ENCODE measurements around the gene HIVEP3. TPM values are rescaled to one million over a fixed set of nuclear protein-coding genes. Genes with fewer than 3 reads are reported as not detected.

Gene HIVEP3
- total RNA-seq, 2 experiments from 2014 or later, result 18.6 to 20.4 TPM

DNA sequence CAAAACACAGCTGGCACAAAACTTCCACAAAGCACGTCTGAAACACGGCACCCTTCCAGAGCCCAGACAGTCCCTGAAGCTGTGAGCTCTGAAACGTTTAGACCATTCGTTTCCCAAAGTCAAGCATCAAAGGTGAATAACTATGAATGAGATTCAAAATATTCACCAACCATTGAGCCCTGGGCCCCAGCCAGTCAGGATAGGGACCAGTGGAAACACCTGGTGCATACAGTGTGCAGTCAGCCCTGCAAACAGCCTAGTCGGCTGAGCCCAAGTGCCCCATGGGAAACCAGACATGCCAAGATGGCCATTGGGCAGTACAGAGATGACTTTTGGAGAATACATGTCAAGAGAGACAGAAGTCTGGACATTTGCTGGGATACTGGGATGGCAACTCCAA lies 343.9 kb downstream of the HIVEP3 start:
- no peaks in the 10 kb centered on the region for H3K9me3 Mint-ChIP-seq
- intact Hi-C loops (cut with micrococcal nuclease), result loop anchor here (5.0 to 10.0 kb wide), 3 partner anchors 170 to 290 kb away; no protein-coding TSS in a partner anchor
- H3K27me3 Mint-ChIP-seq, result no peaks in the 10 kb centered on the region
- peaks cover 49% of the 10 kb centered on the region for H3K36me3 Mint-ChIP-seq (ENCODE audit: low read depth)
- no peak for ATAC-seq
- no peak for DNase-seq
- CTCF ChIA-PET, result interaction anchor here (0.6 to 2.7 kb wide), 26 partner anchors 8 to 598 kb away, joined by 3 to 18 read pairs (median 5); no protein-coding TSS in a partner anchor
- peaks cover 34% of the 10 kb centered on the region for H3K4me1 Mint-ChIP-seq (ENCODE audit: low read depth)
- POLR2A ChIA-PET, result interaction anchor here (0.6 to 1.2 kb wide), 2 partner anchors 39 to 67 kb away, joined by 3 read pairs; no protein-coding TSS in a partner anchor
- no peak overlapping the region for H3K27ac Mint-ChIP-seq
- TF ChIP-seq, protein P1, sequence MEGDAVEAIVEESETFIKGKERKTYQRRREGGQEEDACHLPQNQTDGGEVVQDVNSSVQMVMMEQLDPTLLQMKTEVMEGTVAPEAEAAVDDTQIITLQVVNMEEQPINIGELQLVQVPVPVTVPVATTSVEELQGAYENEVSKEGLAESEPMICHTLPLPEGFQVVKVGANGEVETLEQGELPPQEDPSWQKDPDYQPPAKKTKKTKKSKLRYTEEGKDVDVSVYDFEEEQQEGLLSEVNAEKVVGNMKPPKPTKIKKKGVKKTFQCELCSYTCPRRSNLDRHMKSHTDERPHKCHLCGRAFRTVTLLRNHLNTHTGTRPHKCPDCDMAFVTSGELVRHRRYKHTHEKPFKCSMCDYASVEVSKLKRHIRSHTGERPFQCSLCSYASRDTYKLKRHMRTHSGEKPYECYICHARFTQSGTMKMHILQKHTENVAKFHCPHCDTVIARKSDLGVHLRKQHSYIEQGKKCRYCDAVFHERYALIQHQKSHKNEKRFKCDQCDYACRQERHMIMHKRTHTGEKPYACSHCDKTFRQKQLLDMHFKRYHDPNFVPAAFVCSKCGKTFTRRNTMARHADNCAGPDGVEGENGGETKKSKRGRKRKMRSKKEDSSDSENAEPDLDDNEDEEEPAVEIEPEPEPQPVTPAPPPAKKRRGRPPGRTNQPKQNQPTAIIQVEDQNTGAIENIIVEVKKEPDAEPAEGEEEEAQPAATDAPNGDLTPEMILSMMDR (IDR thresholded peaks at IDR 0.05), result no peak
- H3K4me3 Mint-ChIP-seq, result no peak overlapping the region

DNA sequence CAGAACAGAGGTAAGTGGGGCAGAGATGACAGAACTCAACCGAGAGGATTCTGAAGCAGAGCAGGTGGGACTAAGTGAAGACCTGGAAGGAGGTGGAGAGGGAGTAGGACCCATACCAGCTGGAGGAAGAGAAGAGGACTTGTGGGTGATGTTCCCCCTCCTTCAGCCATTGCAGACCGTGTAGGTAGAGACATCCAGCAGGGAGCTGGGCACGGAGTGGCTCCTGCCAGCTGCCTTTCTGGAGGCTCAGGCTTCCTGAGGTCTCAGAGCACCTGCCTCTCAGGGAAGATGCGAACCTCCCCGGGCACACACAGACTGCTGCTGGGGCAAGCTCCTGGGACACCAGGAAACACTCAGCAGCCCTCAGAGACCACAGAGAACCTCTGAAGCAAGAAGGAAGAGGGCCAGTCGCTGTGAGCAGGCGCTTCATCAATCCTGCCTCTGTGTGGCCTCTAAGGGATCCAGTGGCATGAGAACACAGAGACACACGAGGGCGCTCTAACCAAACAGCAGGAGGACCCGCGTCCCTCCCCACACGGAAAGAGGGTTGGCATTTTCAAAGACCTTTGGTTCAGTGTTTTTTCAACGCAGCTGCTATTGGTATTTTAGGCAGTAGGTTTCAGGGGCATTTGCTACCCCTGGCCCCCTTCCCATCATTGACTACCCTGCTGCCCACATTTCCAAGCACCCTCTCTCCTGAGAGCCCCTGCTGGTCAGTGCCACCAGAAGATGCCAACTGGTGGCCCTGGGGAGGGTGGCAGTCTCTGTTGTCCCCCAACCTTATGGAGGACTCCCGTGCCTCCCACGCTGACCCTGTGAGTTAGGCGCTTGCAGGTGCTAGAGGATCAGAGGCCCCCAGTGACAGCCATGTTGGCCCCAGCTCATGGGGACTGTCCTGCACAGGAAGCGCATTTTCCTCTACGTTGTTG lies 344.7 kb downstream of the HIVEP3 start:
- H3K4me1 Mint-ChIP-seq (ENCODE audit: low read depth), result peaks cover 33% of the 10 kb centered on the region
- ChIA-PET CTCF (interaction anchor here (0.6 to 2.7 kb wide), 38 partner anchors 8 to 599 kb away, joined by 3 to 18 read pairs (median 4); partner anchors contain the start of gene HIVEP3), POLR2A (interaction anchor here (0.6 to 1.2 kb wide), 2 partner anchors 38 to 66 kb away, joined by 3 read pairs; no protein-coding TSS in a partner anchor)
- H3K9me3 Mint-ChIP-seq, result no peaks in the 10 kb centered on the region
- H3K27me3 Mint-ChIP-seq, result no peaks in the 10 kb centered on the region
- DNase-seq (peak; percentile 91), ATAC-seq (peak; percentile 95)
- peaks cover 51% of the 10 kb centered on the region for H3K36me3 Mint-ChIP-seq (ENCODE audit: low read depth)
- H3K4me3 Mint-ChIP-seq, result no peak overlapping the region
- intact Hi-C loops (cut with micrococcal nuclease), result loop anchor here (10.0 kb wide), 2 partner anchors 171 to 291 kb away; no protein-coding TSS in a partner anchor
- H3K27ac Mint-ChIP-seq, result peak overlapping the region; percentile 51
- TF ChIP-seq, protein P1 (IDR thresholded peaks at IDR 0.05), result peak; percentile 93

DNA sequence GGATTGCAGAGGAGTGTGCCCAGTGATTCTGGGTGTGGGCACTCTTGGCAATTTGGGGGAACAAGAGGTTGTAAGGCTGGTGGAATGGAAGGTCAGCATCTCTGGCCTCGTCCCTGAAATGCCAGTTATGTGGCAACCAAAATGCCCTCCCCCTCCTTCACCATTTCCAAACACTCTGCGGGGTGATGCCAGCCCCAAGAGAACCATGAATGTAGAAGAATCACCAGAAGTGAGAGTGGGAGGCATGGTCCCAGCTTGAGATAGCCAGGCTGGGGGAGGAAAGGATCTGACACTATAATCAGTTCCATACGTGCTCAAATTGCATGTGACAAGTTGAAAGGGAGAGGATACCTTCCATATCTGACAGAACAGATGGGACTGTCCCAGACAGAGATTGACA lies 345.5 kb downstream of the HIVEP3 start:
- H3K27me3 Mint-ChIP-seq, result no peaks in the 10 kb centered on the region
- intact Hi-C loops (cut with micrococcal nuclease), result loop anchor here (10.0 kb wide), 2 partner anchors 172 to 292 kb away; no protein-coding TSS in a partner anchor

DNA sequence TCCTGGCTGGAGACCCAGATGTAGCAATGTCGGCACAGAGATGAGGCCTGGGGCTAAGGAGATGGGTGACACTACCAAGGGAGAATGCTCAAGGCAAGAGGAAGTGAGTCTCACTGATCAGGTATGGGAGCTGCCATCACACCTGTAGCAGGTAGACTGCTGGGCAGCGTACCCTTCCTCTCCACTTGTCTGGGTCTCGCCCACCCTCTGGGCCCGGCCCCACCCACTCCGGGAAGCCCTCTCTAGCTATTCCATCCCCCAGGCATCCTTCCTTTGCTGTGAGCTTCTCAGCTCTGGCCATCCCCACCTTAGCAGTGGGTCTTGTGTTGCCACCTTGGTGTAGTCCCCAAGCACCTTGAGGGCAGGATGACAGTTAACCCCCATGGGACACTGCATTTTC lies 346.5 kb downstream of the HIVEP3 start:
- CTCF ChIA-PET, result no interaction called here
- intact Hi-C loops (cut with micrococcal nuclease), result loop anchor here (10.0 kb wide), 2 partner anchors 173 to 293 kb away; no protein-coding TSS in a partner anchor
- no peak overlapping the region for H3K4me3 Mint-ChIP-seq

More for the DNA sequence above, 345.5 kb downstream of the HIVEP3 start:
- ChIA-PET POLR2A (interaction anchor here (0.6 kb wide), 1 partner anchor 712 kb away, joined by 3 read pairs; no protein-coding TSS in a partner anchor), CTCF (interaction anchor here (0.7 to 2.7 kb wide), 23 partner anchors 12 to 600 kb away, joined by 3 to 18 read pairs (median 5); partner anchors contain the start of gene HIVEP3)
- Mint-ChIP-seq H3K27ac (no peak overlapping the region), H3K4me3 (no peak overlapping the region), H3K36me3 (ENCODE audit: low read depth) (peaks cover 52% of the 10 kb centered on the region), H3K9me3 (no peaks in the 10 kb centered on the region), H3K4me1 (ENCODE audit: low read depth) (peaks cover 30% of the 10 kb centered on the region)
- TF ChIP-seq, protein P1 (IDR thresholded peaks at IDR 0.05), result no peak
- DNase-seq (no peak), ATAC-seq (no peak)

More for the DNA sequence above, 346.5 kb downstream of the HIVEP3 start:
- H3K4me1 Mint-ChIP-seq (ENCODE audit: low read depth), result peaks cover 25% of the 10 kb centered on the region
- H3K27me3 Mint-ChIP-seq, result no peaks in the 10 kb centered on the region
- no peaks in the 10 kb centered on the region for H3K9me3 Mint-ChIP-seq
- TF ChIP-seq, protein P1 (IDR thresholded peaks at IDR 0.05), result no peak
- no peak for ATAC-seq
- no peak overlapping the region for H3K27ac Mint-ChIP-seq
- no peak for DNase-seq
- POLR2A ChIA-PET, result no interaction called here
- H3K36me3 Mint-ChIP-seq (ENCODE audit: low read depth), result peaks cover 54% of the 10 kb centered on the region
